NT2/D1 (cell line): ENCODE results near the gene MORN1.

Source experiments
- DNase-seq: peaks from one replicate; pipeline ENCODE4 v3.0.0-alpha.2; 2011; ENCODE audit warnings: low read depth, low spot score
- H3K27me3 ChIP-seq: 2 replicates; pipeline ENCODE4 v1.6.0; 2011; ENCODE audit warnings: mild to moderate bottlenecking; ENCODE audit not compliant: insufficient read length, insufficient read depth
- H3K36me3 ChIP-seq: 2 replicates; pipeline ENCODE4 v1.6.1; 2011; ENCODE audit warnings: mild to moderate bottlenecking, low read length, mixed read lengths; ENCODE audit not compliant: insufficient read depth, insufficient read length
- H3K4me1 ChIP-seq: 2 replicates; pipeline ENCODE4 v1.5.1; 2011; ENCODE audit not compliant: insufficient read depth, insufficient read length
- H3K4me3 ChIP-seq: 2 replicates; pipeline ENCODE4 v1.5.1; 2011; ENCODE audit warnings: low read depth; ENCODE audit not compliant: insufficient read length
- H3K9ac ChIP-seq: 2 replicates; pipeline ENCODE4 v1.6.0; 2011; ENCODE audit warnings: low read depth; ENCODE audit not compliant: insufficient read length
- H3K9me3 ChIP-seq: 2 replicates; pipeline ENCODE4 v1.5.1; 2011; ENCODE audit warnings: mild to moderate bottlenecking, low read length; ENCODE audit not compliant: insufficient read depth
- SUZ12 ChIP-seq: IDR thresholded peaks from 2 replicates; pipeline ENCODE4 v1.6.1; 2011; ENCODE audit not compliant: insufficient read length, insufficient read depth; ENCODE audit errors: extremely low read depth
- YY1 ChIP-seq: IDR thresholded peaks from 2 replicates; pipeline ENCODE4 v1.6.1; 2011; ENCODE audit not compliant: insufficient read length, insufficient read depth
- ZNF274 ChIP-seq: IDR thresholded peaks from 2 replicates; pipeline ENCODE4 v1.6.1; 2011; ENCODE audit warnings: mild to moderate bottlenecking, low read depth, low read length

The MORN1 gene

DNA sequence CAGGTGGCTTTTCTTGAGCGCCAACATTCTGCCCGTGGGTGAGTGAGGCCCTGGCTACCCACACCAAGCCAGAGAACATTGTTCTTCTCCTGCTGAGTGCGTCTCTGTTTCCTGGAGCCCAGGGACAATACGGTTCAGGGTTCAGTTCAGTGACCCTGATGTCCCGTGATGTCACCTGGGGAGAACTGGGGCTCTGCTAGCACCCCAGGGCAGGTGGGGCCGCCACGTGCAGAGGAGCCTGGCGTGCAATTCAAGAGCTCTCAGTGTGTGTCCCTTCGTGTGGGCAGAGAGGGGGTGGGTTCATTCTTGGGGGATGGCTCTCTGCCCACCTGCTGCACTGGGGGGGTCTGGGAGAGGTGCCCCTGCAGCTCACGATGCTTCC is 39.2 kb upstream of the MORN1 start:
- Histone ChIP-seq H3K4me1 (peaks cover 10% of the 10 kb centered on the region), H3K9me3 (peaks cover 16% of the 10 kb centered on the region; the same call in 1 of the 2 replicates), H3K4me3 (no peak overlapping the region), H3K27me3 (peaks cover 8% of the 10 kb centered on the region), H3K9ac (no peak overlapping the region), H3K36me3 (no peaks in the 10 kb centered on the region)
- DNase-seq: no peak
- TF ChIP-seq SUZ12 (no peak), ZNF274 (no peak), YY1 (no peak)

DNA sequence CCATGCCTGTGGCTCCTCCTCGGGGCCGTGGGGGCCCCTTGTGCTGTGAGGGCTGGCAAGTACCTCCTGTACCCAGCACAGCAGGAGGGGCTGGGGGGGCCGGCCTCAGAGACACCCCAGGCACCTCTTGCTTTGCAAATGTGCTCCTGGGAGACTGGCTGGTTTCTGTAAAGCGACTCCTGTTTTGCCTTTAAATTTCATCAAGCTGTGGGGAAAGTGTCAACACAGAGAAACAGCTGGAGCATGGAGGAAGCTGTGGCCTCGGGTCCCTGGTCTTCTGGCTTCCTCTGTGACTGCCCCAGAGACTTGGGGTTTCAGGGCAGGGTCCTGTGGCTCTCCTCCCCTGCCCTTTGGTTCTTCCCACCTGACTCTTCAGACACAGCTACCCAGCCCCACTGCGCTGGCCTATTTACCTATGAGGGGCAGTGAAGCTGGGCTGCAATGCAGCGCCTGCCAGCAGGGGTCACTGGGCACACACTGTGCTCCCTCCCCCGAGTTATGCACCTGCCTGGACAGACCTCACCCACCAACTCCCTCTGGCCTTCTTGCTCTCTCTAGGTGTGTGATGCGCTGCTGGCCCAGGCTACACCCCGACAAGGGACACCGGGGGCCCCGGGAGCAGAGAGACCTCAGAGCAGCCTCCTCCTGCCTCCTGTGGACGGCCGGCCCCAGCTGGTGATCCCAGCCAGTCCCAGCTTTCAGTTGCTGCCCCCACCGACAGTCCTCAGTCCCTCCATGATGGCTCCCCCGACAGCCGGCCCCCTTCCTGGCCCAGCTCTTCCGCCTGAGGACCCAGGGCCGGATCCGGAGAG is 38.6 kb upstream of the MORN1 start:
- Histone ChIP-seq H3K9me3 (peaks cover 16% of the 10 kb centered on the region; the same call in 1 of the 2 replicates), H3K4me3 (no peak overlapping the region), H3K27me3 (peaks cover 8% of the 10 kb centered on the region), H3K36me3 (no peaks in the 10 kb centered on the region), H3K9ac (no peak overlapping the region), H3K4me1 (peaks cover 10% of the 10 kb centered on the region)
- no peak for DNase-seq
- no peak for TF ChIP-seq YY1
- no peak for TF ChIP-seq SUZ12
- TF ChIP-seq ZNF274: no peak

DNA sequence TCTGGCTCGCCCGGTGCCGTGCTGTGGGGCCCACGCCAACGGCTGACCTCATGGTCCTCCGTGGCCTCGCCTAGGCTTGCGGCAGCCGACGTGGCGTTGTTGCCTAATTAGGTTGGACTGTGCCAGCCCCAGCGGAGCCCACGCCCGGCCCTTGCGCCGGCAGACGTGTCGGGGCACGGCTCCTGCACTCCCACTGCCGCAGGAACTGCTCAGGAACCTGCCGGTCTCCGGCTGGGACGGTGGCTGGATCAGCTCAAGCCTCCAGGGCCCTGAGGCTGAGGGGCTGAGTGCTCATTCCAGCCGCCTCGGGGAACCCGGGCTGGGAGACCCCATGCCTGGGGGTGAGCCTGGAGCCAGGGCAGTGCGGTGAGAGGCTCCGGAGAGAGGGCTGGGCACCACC is 37.1 kb upstream of the MORN1 start:
- peaks cover 10% of the 10 kb centered on the region for H3K4me1 ChIP-seq

DNA sequence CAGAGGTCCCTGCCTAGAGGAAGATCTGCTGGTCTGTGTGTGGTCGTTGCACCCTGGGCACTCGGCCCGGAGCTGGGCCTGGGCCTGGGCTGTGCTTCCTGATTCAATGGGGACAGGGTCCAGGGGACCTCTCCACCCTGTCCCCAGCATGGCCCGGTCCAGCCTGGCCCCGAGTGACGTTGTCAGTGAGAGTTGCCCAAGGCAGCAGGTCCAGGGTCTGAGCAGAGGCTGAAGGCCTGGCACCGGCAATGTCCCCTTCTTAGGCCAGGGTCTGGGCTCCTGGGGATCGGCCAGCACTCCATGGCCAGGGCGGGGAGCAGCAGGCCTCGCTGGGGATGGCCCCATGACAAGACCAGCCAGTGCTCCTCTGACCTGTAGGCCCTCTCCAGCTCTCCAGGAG is 36.6 kb upstream of the MORN1 start:
- H3K4me3 ChIP-seq: no peak overlapping the region
- peaks cover 9% of the 10 kb centered on the region for H3K27me3 ChIP-seq
- H3K36me3 ChIP-seq: no peaks in the 10 kb centered on the region
- DNase-seq: no peak
- no peak overlapping the region for H3K9ac ChIP-seq
- peaks cover 10% of the 10 kb centered on the region for H3K4me1 ChIP-seq
- TF ChIP-seq SUZ12 (no peak), YY1 (no peak), ZNF274 (no peak)
- peaks cover 24% of the 10 kb centered on the region for H3K9me3 ChIP-seq

More for the DNA sequence above, 37.1 kb upstream of the MORN1 start:
- H3K36me3 ChIP-seq: no peaks in the 10 kb centered on the region
- TF ChIP-seq YY1 (no peak), SUZ12 (no peak), ZNF274 (no peak)
- peaks cover 9% of the 10 kb centered on the region for H3K27me3 ChIP-seq
- no peak for DNase-seq
- H3K9ac ChIP-seq: no peak overlapping the region
- peaks cover 19% of the 10 kb centered on the region for H3K9me3 ChIP-seq
- H3K4me3 ChIP-seq: no peak overlapping the region

DNA sequence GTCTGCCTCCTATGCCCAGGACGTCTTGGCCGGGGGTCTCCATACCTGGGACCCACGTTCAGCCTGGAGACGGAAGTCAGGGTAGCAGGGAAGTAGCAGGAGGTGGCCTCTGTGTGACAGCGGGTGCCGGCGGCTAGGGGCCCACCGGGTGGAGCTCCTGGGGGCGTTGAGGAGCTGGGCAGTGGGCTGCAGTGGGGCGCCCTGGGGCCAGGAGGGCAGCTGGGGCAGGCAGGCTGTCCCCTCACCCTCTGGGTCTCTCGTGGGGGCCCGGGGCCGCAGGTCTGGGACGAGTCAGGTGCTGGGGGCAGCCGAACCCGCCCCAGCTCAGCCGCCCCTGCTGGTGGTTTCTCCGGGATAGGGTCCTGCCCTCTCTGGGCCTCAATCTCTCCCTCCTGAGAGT is 35.7 kb upstream of the MORN1 start:
- Histone ChIP-seq H3K36me3 (no peaks in the 10 kb centered on the region), H3K9me3 (peaks cover 29% of the 10 kb centered on the region), H3K27me3 (peaks cover 16% of the 10 kb centered on the region), H3K4me3 (no peak overlapping the region), H3K4me1 (peaks cover 6% of the 10 kb centered on the region), H3K9ac (no peak overlapping the region)
- DNase-seq: no peak
- TF ChIP-seq SUZ12 (no peak), YY1 (no peak), ZNF274 (no peak)

DNA sequence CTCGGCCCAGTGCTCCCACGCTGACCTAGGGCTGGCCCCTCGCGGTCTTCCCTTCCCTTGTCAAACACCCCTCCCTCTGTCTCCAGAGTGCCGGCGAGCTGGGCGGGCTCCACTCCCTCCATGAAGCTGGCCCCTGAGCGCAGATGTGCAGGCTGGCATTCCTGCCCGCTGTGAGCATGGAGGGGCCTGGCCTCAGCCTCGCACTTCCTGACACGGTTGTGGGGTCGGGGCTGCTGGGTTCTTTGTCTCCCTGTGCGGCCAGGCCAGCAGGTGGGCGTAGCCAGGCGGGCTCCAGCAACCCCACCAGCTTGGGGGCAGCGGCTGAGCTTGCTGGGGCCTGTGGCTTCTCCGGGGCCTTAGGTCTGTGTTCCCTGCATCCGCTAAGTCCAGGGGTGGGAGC is 35.2 kb upstream of the MORN1 start:
- Histone ChIP-seq H3K27me3 (peaks cover 16% of the 10 kb centered on the region), H3K9me3 (peaks cover 29% of the 10 kb centered on the region), H3K4me3 (no peak overlapping the region), H3K36me3 (no peaks in the 10 kb centered on the region), H3K9ac (no peak overlapping the region), H3K4me1 (peaks cover 2% of the 10 kb centered on the region)
- no peak for TF ChIP-seq YY1
- no peak for TF ChIP-seq ZNF274
- TF ChIP-seq SUZ12: no peak
- DNase-seq: no peak

DNA sequence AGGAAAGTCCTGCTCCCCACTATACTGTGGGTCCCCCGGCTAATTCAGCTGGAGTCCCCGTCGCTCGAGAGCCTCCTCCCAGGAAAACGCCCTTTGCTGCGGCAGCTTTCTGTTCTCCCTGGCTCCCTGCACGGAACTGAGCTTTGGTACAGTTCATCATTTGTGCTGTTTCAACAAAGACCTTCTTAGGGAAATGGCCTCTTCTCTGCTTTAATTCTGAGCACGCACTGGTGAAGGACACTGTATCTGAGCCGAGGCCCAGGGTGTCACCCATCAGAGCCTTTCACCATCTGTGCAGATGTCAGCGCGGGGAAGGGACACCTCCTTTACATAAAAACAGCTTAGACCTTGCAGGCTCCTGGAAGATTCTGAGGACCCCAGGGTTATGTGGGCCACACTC is 34.5 kb upstream of the MORN1 start:
- peaks cover 29% of the 10 kb centered on the region for H3K9me3 ChIP-seq
- TF ChIP-seq YY1 (no peak), ZNF274 (no peak), SUZ12 (no peak)
- no peak overlapping the region for H3K4me3 ChIP-seq
- peaks cover 16% of the 10 kb centered on the region for H3K27me3 ChIP-seq
- H3K4me1 ChIP-seq: no peaks in the 10 kb centered on the region
- no peak for DNase-seq
- H3K36me3 ChIP-seq: no peaks in the 10 kb centered on the region
- H3K9ac ChIP-seq: no peak overlapping the region
